ENCODE measurements around the gene CST11. TPM values are rescaled to one million over a fixed set of nuclear protein-coding genes. Genes with fewer than 3 reads are reported as not detected.

Gene CST11, protein sequence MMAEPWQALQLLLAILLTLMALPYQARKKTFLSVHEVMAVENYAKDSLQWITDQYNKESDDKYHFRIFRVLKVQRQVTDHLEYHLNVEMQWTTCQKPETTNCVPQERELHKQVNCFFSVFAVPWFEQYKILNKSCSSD
- not detected for total RNA-seq

DNA sequence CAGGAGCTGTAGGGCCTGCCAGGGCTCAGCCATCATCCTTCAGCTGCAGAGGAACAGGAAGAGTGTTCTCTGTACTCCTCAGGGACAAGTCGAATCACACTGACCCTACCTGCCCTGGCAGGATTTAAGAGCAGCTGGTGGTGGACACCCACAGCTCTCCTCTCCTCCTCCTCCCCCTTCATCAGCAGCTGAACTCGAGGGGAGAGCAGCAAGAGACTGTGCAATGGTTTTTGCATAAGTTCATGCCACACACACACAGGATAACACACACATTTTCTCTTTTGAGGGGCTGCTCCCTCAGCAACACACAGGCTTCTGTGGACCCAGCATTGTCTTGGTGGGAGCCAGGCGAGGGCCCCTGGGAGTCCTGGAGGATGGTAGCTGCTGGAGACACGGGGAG lies at the start of gene CST11:
CST11 (minus strand) TSS at position 101 of the 400 bp plus-strand sequence; CDS start at position 36, 65 bp downstream.
- Histone ChIP-seq H3K9me3 (no peaks in the 10 kb centered on the region), H3K27me3 (peaks cover 0 to 6% (median 0%) of the 10 kb centered on the region in 3 donors), H3K4me1 (no peaks in the 10 kb centered on the region), H3K4me3 (no peak within 1 kb of the TSS), H3K36me3 (no peaks in the 10 kb centered on the region), H3K27ac (no peak within 1 kb of the TSS)
- TF ChIP-seq CTCF (IDR thresholded peaks at IDR 0.05 in 4 of 5, conservative IDR thresholded peaks at IDR 0.05 in 1 of 5) (no peak), POLR2A (IDR thresholded peaks at IDR 0.05) (no peak)
- ATAC-seq (no peak), DNase-seq (no peak)
- in situ Hi-C loops (cut with MboI; ENCODE audit: low sequenced_read_pairs in 4 of 4) (no loop called here), intact Hi-C loops (cut with DNase I; ENCODE audit: low total_unique reads) (no loop called here)

DNA sequence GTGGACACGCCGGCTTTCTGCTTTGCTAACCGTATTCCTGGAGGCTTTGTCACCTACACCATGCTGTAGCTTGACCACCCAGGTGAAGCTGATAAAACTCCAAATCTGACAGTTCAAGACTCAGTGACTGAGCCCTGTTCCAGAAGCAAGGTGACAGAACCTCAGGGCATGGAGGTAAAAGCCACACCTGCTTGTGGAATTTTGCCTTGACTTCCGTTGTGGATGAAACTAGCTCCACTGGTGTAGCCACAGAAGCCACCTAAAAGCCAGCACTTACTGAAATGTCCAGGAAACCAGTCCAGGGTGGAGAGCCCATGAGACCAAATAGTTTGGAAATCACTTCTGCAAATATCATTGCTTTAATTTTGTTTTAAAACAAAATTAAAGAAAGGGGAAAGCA lies 49.2 kb upstream of the CST11 start:
- in situ Hi-C loops (cut with MboI; ENCODE audit: low sequenced_read_pairs in 4 of 4) (no loop called here), intact Hi-C loops (cut with DNase I; ENCODE audit: low total_unique reads) (no loop called here)
- no peak for DNase-seq
- ATAC-seq = no peak
- no peaks in the 10 kb centered on the region for H3K9me3 ChIP-seq
- H3K27ac ChIP-seq = no peak overlapping the region
- TF ChIP-seq CTCF (IDR thresholded peaks at IDR 0.05 in 4 of 5, conservative IDR thresholded peaks at IDR 0.05 in 1 of 5) (no peak), POLR2A (IDR thresholded peaks at IDR 0.05) (no peak)
- H3K4me1 ChIP-seq = no peaks in the 10 kb centered on the region
- H3K36me3 ChIP-seq = no peaks in the 10 kb centered on the region
- no peak overlapping the region for H3K4me3 ChIP-seq
- peaks cover 0 to 5% (median 0%) of the 10 kb centered on the region in 3 donors for H3K27me3 ChIP-seq

GRCh38 chr20:23497536-23497935 lies 44.9 kb upstream of the CST11 start:
- no peaks in the 10 kb centered on the region for H3K9me3 ChIP-seq
- no peak for DNase-seq
- no peak for TF ChIP-seq POLR2A (IDR thresholded peaks at IDR 0.05)
- no peak for TF ChIP-seq CTCF (IDR thresholded peaks at IDR 0.05 in 4 of 5, conservative IDR thresholded peaks at IDR 0.05 in 1 of 5)
- intact Hi-C loops (cut with DNase I; ENCODE audit: low total_unique reads) = no loop called here
- H3K36me3 ChIP-seq = no peaks in the 10 kb centered on the region
- peaks cover 0 to 5% (median 0%) of the 10 kb centered on the region in 3 donors for H3K27me3 ChIP-seq
- no peaks in the 10 kb centered on the region for H3K4me1 ChIP-seq
- in situ Hi-C loops (cut with MboI; ENCODE audit: low sequenced_read_pairs in 4 of 4) = no loop called here
- ATAC-seq = no peak
- H3K4me3 ChIP-seq = no peak overlapping the region
- no peak overlapping the region for H3K27ac ChIP-seq

- TF ChIP-seq CTCF (IDR thresholded peaks at IDR 0.05 in 4 of 5, conservative IDR thresholded peaks at IDR 0.05 in 1 of 5) (no peak), POLR2A (IDR thresholded peaks at IDR 0.05) (no peak)
- Histone ChIP-seq H3K4me1 (no peaks in the 10 kb centered on the region), H3K27ac (no peak overlapping the region), H3K9me3 (no peaks in the 10 kb centered on the region), H3K4me3 (no peak overlapping the region), H3K27me3 (no peaks in the 10 kb centered on the region), H3K36me3 (no peaks in the 10 kb centered on the region)
- in situ Hi-C loops (cut with MboI; ENCODE audit: low sequenced_read_pairs in 4 of 4) (no loop called here), intact Hi-C loops (cut with DNase I; ENCODE audit: low total_unique reads) (no loop called here)
- no peak for ATAC-seq
- no peak for DNase-seq
These were observed 40.6 kb upstream of the CST11 start for GRCh38 chr20:23493172-23493772.
